Measurements from ENCODE around the gene SFXN4. TPM values are rescaled to one million over a fixed set of nuclear protein-coding genes. Genes with fewer than 3 reads are reported as not detected.

Gene SFXN4
- total and polyA plus RNA-seq, 9 of the 15 experiments (the other 6 are each of a cell fraction or from before 2014, with no cell fraction given) = 40.1 to 97.8 (median 54.5) TPM

- TF ChIP-seq MBD2 (IDR thresholded peaks at IDR 0.05; ENCODE audit: borderline replicate concordance, low read depth) (peak; percentile 31; the same call in 1 of the 2 replicates), PHB2 (IDR thresholded peaks at IDR 0.05; ENCODE audit: low read depth) (no peak), SRF (CRISPR knock-in tag; IDR thresholded peaks at IDR 0.05) (no peak), YY1 (IDR thresholded peaks at IDR 0.05; ENCODE audit: borderline replicate concordance in 1 of 3, control insufficient read depth in 1 of 3, extremely low read depth in 1 of 3, insufficient read depth in 3 of 3, insufficient read length in 1 of 3, insufficient replicate concordance in 2 of 3, low read depth in 1 of 3, low read length in 2 of 3) (peak in 1 of 3 experiments; percentile 22), NR2C1 (IDR thresholded peaks at IDR 0.05) (0 out of 2 replicates have a peak, but pooled peaks have one; percentile 47), NR2C1 (tag; IDR thresholded peaks at IDR 0.05) (peak; percentile 70), ETV6 (IDR thresholded peaks at IDR 0.05; ENCODE audit: borderline replicate concordance in 1 of 2, low read depth in 2 of 2, low read length in 1 of 2) (no peak), ETV6 (CRISPR knock-in tag; IDR thresholded peaks at IDR 0.05; ENCODE audit: borderline replicate concordance) (no peak), ZBTB7A (IDR thresholded peaks at IDR 0.05; ENCODE audit: borderline replicate concordance, control insufficient read depth, low read depth, low read length) (peak; percentile 43; the same call in 1 of the 2 replicates), GTF3C2 (IDR thresholded peaks at IDR 0.05; ENCODE audit: borderline replicate concordance, extremely low read depth, insufficient read length) (no peak), BRD9 (IDR thresholded peaks at IDR 0.05; ENCODE audit: low read depth, partially characterized antibody) (no peak), SAFB (IDR thresholded peaks at IDR 0.05; ENCODE audit: borderline replicate concordance, low read depth, low read length) (0 out of 2 replicates have a peak, but pooled peaks have one; percentile 30), MTA3 (IDR thresholded peaks at IDR 0.05; ENCODE audit: borderline replicate concordance) (peak; percentile 22; the same call in 1 of the 2 replicates), HMGN3 (IDR thresholded peaks at IDR 0.05; ENCODE audit: borderline replicate concordance, extremely low read depth, insufficient read length, low read depth, low read length) (peak; percentile 66), RNF2 (IDR thresholded peaks at IDR 0.05) (peak; percentile 38; the same call in 1 of the 2 replicates), ATF1 (CRISPR knock-in tag; IDR thresholded peaks at IDR 0.05) (no peak), ATF1 (tag; IDR thresholded peaks at IDR 0.05) (peak; percentile 43), ZZZ3 (IDR thresholded peaks at IDR 0.05) (no peak), TCF7L2 (IDR thresholded peaks at IDR 0.05; ENCODE audit: low read depth, low read length) (no peak), TSC22D4 (tag; IDR thresholded peaks at IDR 0.05) (no peak), TAF7 (tag; IDR thresholded peaks at IDR 0.05) (0 out of 2 replicates have a peak, but pooled peaks have one; percentile 14), NRF1 (conservative IDR thresholded peaks at IDR 0.05 in 1 of 2, IDR thresholded peaks at IDR 0.05 in 1 of 2) (peak; percentile 67 to 76; a peak in 3 of 4 replicates)
Observed at GRCh38 chr10:119165171-119166117, at the start of gene SFXN4 (continued).
